GM23338 (cell line): ENCODE data around the gene USP24. TPM values are rescaled to one million over a fixed set of nuclear protein-coding genes. Genes with fewer than 3 reads are reported as not detected.

Source experiments
- ATAC-seq: fragments of 200-7000 bp; cut with Tn5 transposase; 3 replicates; pipeline ENCODE4 v1.9.1; 2020
- DNase-seq: peaks from one replicate; pipeline ENCODE4 v3.0.0-alpha.2; 2015; ENCODE audit warnings: low spot score
- H2AFZ ChIP-seq: fragments of 200-600 bp; sonication (generic); 2 replicates; pipeline ENCODE4 v1.8.0; 2016; ENCODE audit warnings: antibody characterized with exemption, mild to moderate bottlenecking, moderate library complexity
- H3F3A ChIP-seq: fragments of 200-600 bp; sonication (generic); replicated peaks from 2 replicates; pipeline ENCODE4 v1.8.0; 2017; ENCODE audit warnings: antibody characterized with exemption, mixed run types, low read depth
- H3K27ac ChIP-seq: fragments of 200-600 bp; sonication (generic); 2 replicates; pipeline ENCODE4 v1.6.1; 2016; ENCODE audit warnings: low read depth
- H3K27me3 ChIP-seq: fragments of 200-600 bp; sonication (generic); 2 replicates; pipeline ENCODE4 v1.8.0; 2016; ENCODE audit warnings: mild to moderate bottlenecking, mixed run types, moderate library complexity; ENCODE audit not compliant: insufficient read depth
- H3K36me3 ChIP-seq: fragments of 200-600 bp; sonication (generic); 2 replicates; pipeline ENCODE4 v1.8.0; 2016; ENCODE audit warnings: mild to moderate bottlenecking; ENCODE audit not compliant: insufficient read depth
- H3K4me1 ChIP-seq: fragments of 200-600 bp; sonication (generic); 2 replicates; pipeline ENCODE4 v1.8.0; 2016; ENCODE audit warnings: mild to moderate bottlenecking, moderate library complexity; ENCODE audit not compliant: insufficient read depth
- H3K4me2 ChIP-seq: fragments of 200-600 bp; sonication (generic); 2 replicates; pipeline ENCODE4 v1.7.1; 2017; ENCODE audit warnings: mixed run types
- H3K4me3 ChIP-seq: fragments of 200-600 bp; sonication (generic); 2 replicates; pipeline ENCODE4 v1.6.1; 2016; ENCODE audit warnings: mixed run types
- H3K79me2 ChIP-seq: fragments of 200-600 bp; sonication (generic); replicated peaks from 2 replicates; pipeline ENCODE4 v1.8.0; 2017; ENCODE audit warnings: mild to moderate bottlenecking; ENCODE audit not compliant: insufficient read depth
- H3K9me2 ChIP-seq: fragments of 200-600 bp; sonication (generic); 2 replicates; pipeline ENCODE4 v1.8.0; 2017; ENCODE audit not compliant: insufficient read depth
- H4K20me1 ChIP-seq: fragments of 200-600 bp; sonication (generic); replicated peaks from 2 replicates; pipeline ENCODE4 v1.8.0; 2017; ENCODE audit warnings: mild to moderate bottlenecking; ENCODE audit not compliant: insufficient read depth
- H3K27ac Mint-ChIP-seq: 2 replicates; pipeline ENCODE4 v1.8.0; 2020; ENCODE audit warnings: inconsistent platforms, mild to moderate bottlenecking, moderate library complexity, mixed read lengths
- H3K27me3 Mint-ChIP-seq: 3 replicates; pipeline ENCODE4 v1.8.0; 2022; ENCODE audit warnings: low read depth, mild to moderate bottlenecking, moderate library complexity, mixed read lengths, inconsistent platforms; ENCODE audit not compliant: insufficient read depth, poor library complexity
- H3K36me3 Mint-ChIP-seq: 3 replicates; pipeline ENCODE4 v1.8.0; 2021; ENCODE audit warnings: low read depth, mild to moderate bottlenecking, inconsistent platforms, moderate library complexity, mixed read lengths
- H3K4me1 Mint-ChIP-seq: 3 replicates; pipeline ENCODE4 v1.8.0; 2020; ENCODE audit warnings: mild to moderate bottlenecking, inconsistent platforms, mixed read lengths
- H3K4me3 Mint-ChIP-seq: 3 replicates; pipeline ENCODE4 v1.8.0; 2021; ENCODE audit warnings: moderate library complexity, mild to moderate bottlenecking, inconsistent platforms, mixed read lengths
- H3K9me3 Mint-ChIP-seq: 3 replicates; pipeline ENCODE4 v1.8.0; 2020; ENCODE audit warnings: moderate library complexity, mild to moderate bottlenecking, inconsistent platforms, mixed read lengths
- CREB1 ChIP-seq: fragments of 250-450 bp; sonication (Bioruptor Pico); IDR thresholded peaks from 2 replicates; pipeline ENCODE4 v1.5.0; 2020; ENCODE audit warnings: low read depth, mild to moderate bottlenecking, moderate library complexity
- EZH2 ChIP-seq: fragments of 200-600 bp; sonication (generic); IDR thresholded peaks from one replicate; pipeline ENCODE4 v1.8.0; 2017; ENCODE audit warnings: antibody characterized with exemption, mild to moderate bottlenecking, low read depth; ENCODE audit not compliant: unreplicated experiment
- JUNB ChIP-seq: IDR thresholded peaks from one replicate; pipeline ENCODE4 v1.6.1; 2016; ENCODE audit warnings: antibody characterized with exemption; ENCODE audit not compliant: unreplicated experiment
- NANOG ChIP-seq: IDR thresholded peaks from 2 replicates; pipeline ENCODE4 v1.6.1; 2016; ENCODE audit warnings: antibody characterized with exemption, borderline replicate concordance
- POLR2AphosphoS5 ChIP-seq: IDR thresholded peaks from 2 replicates; pipeline ENCODE4 v1.6.1; 2016; ENCODE audit warnings: antibody characterized with exemption, low read depth
- ZNF331 ChIP-seq: fragments of 250-450 bp; sonication (Bioruptor Pico); IDR thresholded peaks from 2 replicates; pipeline ENCODE4 v1.5.0; 2020; ENCODE audit warnings: low read depth, mild to moderate bottlenecking, moderate library complexity
- polyA plus RNA-seq: library from polyadenylated mRNA; unstranded; fragments of >200 nt; fragmentation: Nextera tagmentation; extraction: Ambion mirVana; gene quantifications from 2 replicates; pipeline ENCODE4 v1.2.1, GENCODE V29; 2016
- total RNA-seq: library from RNA; depleted of rRNA; stranded (reverse); fragments of >200 nt; shearing (Covaris generic); gene quantifications from 2 replicates; pipeline ENCODE4 v1.2.3, GENCODE V29; 2014
- TF ChIP-seq, protein P1 (sequence below), 2 experiments: fragments of 200-600 bp in 1 of 2; sonication (generic) in 1 of 2; conservative IDR thresholded peaks; 2 replicates each; pipeline versions ENCODE4 v1.5.1 to v1.6.1; 2016 to 2017; ENCODE audit warnings: antibody characterized with exemption in 2 of 2, low read depth in 2 of 2, mild to moderate bottlenecking in 2 of 2, moderate library complexity in 1 of 2
- TF ChIP-seq, protein P2 (sequence below): fragments of 250-450 bp; sonication (Bioruptor Pico); IDR thresholded peaks from 2 replicates; pipeline ENCODE4 v1.5.0; 2020; ENCODE audit warnings: mild to moderate bottlenecking, moderate library complexity

Gene USP24
- total and polyA plus RNA-seq, 2 experiments from 2014 or later, result 12.1 to 32.6 TPM

DNA sequence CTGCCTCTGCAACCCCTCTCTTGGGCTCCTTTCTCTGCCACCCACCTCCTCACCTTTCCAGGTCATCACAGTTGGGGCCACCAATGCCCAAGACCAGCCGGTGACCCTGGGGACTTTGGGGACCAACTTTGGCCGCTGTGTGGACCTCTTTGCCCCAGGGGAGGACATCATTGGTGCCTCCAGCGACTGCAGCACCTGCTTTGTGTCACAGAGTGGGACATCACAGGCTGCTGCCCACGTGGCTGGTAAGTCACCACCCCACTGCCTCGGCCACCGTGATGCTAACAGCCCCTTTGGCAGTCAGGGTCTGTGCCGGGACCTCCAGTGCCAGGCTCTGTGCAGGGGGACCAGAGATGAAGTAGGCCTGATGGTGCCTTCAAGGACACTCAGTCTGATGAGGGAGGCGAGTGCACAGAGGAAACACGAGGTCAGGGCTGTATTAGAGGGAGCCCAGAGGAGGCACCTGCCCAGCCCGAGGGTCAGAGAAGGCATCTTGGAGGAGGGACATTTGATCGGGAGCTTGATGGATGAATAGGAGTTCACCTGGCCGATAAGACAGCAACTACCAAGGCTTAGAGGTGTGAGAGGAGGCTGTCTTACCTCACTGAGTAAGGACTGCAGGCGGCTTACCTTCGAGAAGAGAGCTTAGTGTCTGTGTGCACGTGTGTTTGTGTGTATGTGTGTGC lies 157.8 kb downstream of the USP24 start:
- TF ChIP-seq POLR2AphosphoS5, result no peak; the same call in 1 of the 2 replicates
- TF ChIP-seq ZNF331 (CRISPR knock-in tag), result no peak
- no peak for TF ChIP-seq NANOG
- TF ChIP-seq, protein P1, sequence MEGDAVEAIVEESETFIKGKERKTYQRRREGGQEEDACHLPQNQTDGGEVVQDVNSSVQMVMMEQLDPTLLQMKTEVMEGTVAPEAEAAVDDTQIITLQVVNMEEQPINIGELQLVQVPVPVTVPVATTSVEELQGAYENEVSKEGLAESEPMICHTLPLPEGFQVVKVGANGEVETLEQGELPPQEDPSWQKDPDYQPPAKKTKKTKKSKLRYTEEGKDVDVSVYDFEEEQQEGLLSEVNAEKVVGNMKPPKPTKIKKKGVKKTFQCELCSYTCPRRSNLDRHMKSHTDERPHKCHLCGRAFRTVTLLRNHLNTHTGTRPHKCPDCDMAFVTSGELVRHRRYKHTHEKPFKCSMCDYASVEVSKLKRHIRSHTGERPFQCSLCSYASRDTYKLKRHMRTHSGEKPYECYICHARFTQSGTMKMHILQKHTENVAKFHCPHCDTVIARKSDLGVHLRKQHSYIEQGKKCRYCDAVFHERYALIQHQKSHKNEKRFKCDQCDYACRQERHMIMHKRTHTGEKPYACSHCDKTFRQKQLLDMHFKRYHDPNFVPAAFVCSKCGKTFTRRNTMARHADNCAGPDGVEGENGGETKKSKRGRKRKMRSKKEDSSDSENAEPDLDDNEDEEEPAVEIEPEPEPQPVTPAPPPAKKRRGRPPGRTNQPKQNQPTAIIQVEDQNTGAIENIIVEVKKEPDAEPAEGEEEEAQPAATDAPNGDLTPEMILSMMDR (conservative IDR thresholded peaks at IDR 0.05; ENCODE audit: low read depth in 2 of 2), result no peak
- TF ChIP-seq EZH2, result no peak
- TF ChIP-seq, protein P2, sequence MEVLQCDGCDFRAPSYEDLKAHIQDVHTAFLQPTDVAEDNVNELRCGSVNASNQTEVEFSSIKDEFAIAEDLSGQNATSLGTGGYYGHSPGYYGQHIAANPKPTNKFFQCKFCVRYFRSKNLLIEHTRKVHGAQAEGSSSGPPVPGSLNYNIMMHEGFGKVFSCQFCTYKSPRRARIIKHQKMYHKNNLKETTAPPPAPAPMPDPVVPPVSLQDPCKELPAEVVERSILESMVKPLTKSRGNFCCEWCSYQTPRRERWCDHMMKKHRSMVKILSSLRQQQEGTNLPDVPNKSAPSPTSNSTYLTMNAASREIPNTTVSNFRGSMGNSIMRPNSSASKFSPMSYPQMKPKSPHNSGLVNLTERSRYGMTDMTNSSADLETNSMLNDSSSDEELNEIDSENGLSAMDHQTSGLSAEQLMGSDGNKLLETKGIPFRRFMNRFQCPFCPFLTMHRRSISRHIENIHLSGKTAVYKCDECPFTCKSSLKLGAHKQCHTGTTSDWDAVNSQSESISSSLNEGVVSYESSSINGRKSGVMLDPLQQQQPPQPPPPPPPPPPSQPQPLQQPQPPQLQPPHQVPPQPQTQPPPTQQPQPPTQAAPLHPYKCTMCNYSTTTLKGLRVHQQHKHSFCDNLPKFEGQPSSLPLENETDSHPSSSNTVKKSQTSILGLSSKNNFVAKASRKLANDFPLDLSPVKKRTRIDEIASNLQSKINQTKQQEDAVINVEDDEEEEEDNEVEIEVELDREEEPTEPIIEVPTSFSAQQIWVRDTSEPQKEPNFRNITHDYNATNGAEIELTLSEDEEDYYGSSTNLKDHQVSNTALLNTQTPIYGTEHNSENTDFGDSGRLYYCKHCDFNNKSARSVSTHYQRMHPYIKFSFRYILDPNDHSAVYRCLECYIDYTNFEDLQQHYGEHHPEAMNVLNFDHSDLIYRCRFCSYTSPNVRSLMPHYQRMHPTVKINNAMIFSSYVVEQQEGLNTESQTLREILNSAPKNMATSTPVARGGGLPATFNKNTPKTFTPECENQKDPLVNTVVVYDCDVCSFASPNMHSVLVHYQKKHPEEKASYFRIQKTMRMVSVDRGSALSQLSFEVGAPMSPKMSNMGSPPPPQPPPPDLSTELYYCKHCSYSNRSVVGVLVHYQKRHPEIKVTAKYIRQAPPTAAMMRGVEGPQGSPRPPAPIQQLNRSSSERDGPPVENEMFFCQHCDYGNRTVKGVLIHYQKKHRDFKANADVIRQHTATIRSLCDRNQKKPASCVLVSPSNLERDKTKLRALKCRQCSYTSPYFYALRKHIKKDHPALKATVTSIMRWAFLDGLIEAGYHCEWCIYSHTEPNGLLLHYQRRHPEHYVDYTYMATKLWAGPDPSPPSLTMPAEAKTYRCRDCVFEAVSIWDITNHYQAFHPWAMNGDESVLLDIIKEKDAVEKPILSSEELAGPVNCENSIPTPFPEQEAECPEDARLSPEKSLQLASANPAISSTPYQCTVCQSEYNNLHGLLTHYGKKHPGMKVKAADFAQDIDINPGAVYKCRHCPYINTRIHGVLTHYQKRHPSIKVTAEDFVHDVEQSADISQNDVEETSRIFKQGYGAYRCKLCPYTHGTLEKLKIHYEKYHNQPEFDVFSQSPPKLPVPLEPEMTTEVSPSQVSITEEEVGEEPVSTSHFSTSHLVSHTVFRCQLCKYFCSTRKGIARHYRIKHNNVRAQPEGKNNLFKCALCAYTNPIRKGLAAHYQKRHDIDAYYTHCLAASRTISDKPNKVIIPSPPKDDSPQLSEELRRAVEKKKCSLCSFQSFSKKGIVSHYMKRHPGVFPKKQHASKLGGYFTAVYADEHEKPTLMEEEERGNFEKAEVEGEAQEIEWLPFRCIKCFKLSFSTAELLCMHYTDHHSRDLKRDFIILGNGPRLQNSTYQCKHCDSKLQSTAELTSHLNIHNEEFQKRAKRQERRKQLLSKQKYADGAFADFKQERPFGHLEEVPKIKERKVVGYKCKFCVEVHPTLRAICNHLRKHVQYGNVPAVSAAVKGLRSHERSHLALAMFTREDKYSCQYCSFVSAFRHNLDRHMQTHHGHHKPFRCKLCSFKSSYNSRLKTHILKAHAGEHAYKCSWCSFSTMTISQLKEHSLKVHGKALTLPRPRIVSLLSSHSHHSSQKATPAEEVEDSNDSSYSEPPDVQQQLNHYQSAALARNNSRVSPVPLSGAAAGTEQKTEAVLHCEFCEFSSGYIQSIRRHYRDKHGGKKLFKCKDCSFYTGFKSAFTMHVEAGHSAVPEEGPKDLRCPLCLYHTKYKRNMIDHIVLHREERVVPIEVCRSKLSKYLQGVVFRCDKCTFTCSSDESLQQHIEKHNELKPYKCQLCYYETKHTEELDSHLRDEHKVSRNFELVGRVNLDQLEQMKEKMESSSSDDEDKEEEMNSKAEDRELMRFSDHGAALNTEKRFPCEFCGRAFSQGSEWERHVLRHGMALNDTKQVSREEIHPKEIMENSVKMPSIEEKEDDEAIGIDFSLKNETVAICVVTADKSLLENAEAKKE (CRISPR knock-in tag), result no peak
- TF ChIP-seq JUNB, result no peak
- no peak for TF ChIP-seq CREB1 (CRISPR knock-in tag)
- no peak overlapping the region for H3K4me3 Mint-ChIP-seq
- H3K27ac Mint-ChIP-seq, result no peak overlapping the region
- H3F3A ChIP-seq, result peaks cover 31% of the 10 kb centered on the region
- peaks cover 40% of the 10 kb centered on the region for H3K36me3 Mint-ChIP-seq
- no peaks in the 10 kb centered on the region for H3K27me3 ChIP-seq
- H3K36me3 ChIP-seq, result peaks cover 70% of the 10 kb centered on the region
- ATAC-seq, result no peak
- no peaks in the 10 kb centered on the region for H3K4me1 ChIP-seq
- H3K9me3 Mint-ChIP-seq, result no peaks in the 10 kb centered on the region
- no peak overlapping the region for H3K27ac ChIP-seq
- H2AFZ ChIP-seq, result no peak overlapping the region
- H3K4me1 Mint-ChIP-seq, result no peaks in the 10 kb centered on the region
- peaks cover 10% of the 10 kb centered on the region for H4K20me1 ChIP-seq
- H3K27me3 Mint-ChIP-seq, result peaks cover 8% of the 10 kb centered on the region
- H3K9me2 ChIP-seq, result no peaks in the 10 kb centered on the region
- no peak overlapping the region for H3K4me3 ChIP-seq
- no peak for DNase-seq
- H3K4me2 ChIP-seq, result no peak overlapping the region
- peaks cover 3% of the 10 kb centered on the region; the same call in 1 of the 2 replicates for H3K79me2 ChIP-seq
